PFSK-1 (cell line): Measurements from ENCODE around the gene LIN9.

Experiments used
- FOXP2 ChIP-seq: optimal IDR thresholded peaks from 2 replicates; pipeline ENCODE3; 2011; ENCODE audit warnings: borderline replicate concordance, control low read depth, inconsistent platforms; ENCODE audit not compliant: insufficient read depth; ENCODE audit errors: extremely low read length, extremely low read depth
- POLR2AphosphoS5 ChIP-seq: IDR thresholded peaks from 2 replicates; pipeline ENCODE4 v1.6.1; 2012; ENCODE audit warnings: low read depth, mild to moderate bottlenecking, control low read depth, low read length, moderate library complexity
- SIN3A ChIP-seq: IDR thresholded peaks from 2 replicates; pipeline ENCODE4 v1.6.1; 2012; ENCODE audit warnings: mild to moderate bottlenecking, low read length, moderate library complexity, borderline replicate concordance; ENCODE audit not compliant: insufficient read depth
- TAF1 ChIP-seq: IDR thresholded peaks from 2 replicates; pipeline ENCODE4 v1.6.1; 2012; ENCODE audit warnings: low read length, control low read depth, borderline replicate concordance; ENCODE audit not compliant: insufficient read depth
- TF ChIP-seq, protein P1 (sequence below), 2 experiments: IDR thresholded peaks; 2 replicates each; pipeline versions ENCODE4 v1.6.1 to v1.8.0; 2011 to 2012; ENCODE audit warnings: low read depth in 2 of 2, low read length in 2 of 2, control low read depth in 1 of 2, inconsistent platforms in 1 of 2, mild to moderate bottlenecking in 1 of 2, moderate library complexity in 1 of 2; ENCODE audit not compliant: insufficient read depth in 1 of 2

Gene LIN9

DNA sequence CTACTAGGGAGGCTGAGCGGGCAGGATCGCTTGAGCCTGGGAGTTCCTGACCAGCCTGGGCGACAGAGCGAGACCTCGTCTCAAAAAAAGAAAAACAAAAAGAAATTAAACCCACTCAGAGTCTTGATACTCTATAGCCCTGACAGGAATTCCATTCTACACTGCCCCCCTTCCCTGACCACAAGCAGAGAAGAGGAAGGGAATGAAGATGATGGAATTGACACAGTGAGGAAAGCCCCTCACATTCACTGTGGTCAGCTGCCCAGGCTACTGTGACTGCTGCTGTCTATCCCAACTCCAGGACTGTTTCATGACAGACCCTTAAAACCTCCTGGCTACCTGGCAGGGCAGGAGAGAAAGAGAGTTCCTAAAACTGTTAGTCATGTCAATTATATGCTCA, 12.1 kb downstream of the LIN9 start:
- no peak for TF ChIP-seq SIN3A
- TF ChIP-seq, protein P1, sequence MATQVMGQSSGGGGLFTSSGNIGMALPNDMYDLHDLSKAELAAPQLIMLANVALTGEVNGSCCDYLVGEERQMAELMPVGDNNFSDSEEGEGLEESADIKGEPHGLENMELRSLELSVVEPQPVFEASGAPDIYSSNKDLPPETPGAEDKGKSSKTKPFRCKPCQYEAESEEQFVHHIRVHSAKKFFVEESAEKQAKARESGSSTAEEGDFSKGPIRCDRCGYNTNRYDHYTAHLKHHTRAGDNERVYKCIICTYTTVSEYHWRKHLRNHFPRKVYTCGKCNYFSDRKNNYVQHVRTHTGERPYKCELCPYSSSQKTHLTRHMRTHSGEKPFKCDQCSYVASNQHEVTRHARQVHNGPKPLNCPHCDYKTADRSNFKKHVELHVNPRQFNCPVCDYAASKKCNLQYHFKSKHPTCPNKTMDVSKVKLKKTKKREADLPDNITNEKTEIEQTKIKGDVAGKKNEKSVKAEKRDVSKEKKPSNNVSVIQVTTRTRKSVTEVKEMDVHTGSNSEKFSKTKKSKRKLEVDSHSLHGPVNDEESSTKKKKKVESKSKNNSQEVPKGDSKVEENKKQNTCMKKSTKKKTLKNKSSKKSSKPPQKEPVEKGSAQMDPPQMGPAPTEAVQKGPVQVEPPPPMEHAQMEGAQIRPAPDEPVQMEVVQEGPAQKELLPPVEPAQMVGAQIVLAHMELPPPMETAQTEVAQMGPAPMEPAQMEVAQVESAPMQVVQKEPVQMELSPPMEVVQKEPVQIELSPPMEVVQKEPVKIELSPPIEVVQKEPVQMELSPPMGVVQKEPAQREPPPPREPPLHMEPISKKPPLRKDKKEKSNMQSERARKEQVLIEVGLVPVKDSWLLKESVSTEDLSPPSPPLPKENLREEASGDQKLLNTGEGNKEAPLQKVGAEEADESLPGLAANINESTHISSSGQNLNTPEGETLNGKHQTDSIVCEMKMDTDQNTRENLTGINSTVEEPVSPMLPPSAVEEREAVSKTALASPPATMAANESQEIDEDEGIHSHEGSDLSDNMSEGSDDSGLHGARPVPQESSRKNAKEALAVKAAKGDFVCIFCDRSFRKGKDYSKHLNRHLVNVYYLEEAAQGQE (IDR thresholded peaks at IDR 0.05; ENCODE audit: insufficient read depth in 1 of 2, low read depth in 2 of 2, low read length in 2 of 2) = no peak
- TF ChIP-seq POLR2AphosphoS5 = no peak
- no peak for TF ChIP-seq TAF1
- TF ChIP-seq FOXP2 = no peak

GRCh38 chr1:226293553-226293920, 15.4 kb downstream of the LIN9 start:
- TF ChIP-seq FOXP2 (no peak), TAF1 (no peak)

DNA sequence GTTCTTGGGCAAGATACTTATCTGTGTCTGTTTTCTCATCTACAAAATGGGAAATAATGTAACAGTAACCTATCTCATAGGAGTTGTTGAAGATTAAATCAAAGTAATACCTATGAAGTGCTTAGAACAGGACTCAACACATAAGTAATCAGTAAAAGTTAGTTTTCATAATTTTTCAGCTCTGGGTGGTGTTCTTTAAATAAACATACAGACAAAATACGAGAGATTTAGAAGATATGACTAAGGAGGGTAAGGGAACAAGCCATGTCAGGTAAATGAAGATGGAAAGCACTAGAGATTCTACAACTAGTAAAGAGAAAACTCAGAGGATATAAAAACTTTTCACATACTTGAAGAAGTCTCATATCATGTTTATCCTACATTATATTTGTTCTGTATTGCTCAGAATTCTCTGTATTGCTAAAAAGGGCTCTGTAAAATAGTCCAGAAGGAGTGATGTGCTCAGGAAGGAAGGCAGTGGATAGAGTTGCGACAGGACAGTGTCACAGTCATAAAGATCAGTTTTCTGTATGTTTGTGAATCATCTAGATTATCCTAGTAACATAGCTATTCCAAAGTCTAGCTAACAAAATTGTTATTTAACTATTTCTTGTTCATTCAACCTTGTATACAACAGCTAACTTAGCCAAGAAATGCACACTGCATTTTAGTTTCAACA, 16.0 kb downstream of the LIN9 start:
- TF ChIP-seq FOXP2 (no peak), POLR2AphosphoS5 (no peak)
- TF ChIP-seq, protein P1 (IDR thresholded peaks at IDR 0.05; ENCODE audit: insufficient read depth in 1 of 2, low read depth in 2 of 2, low read length in 2 of 2) = no peak

DNA sequence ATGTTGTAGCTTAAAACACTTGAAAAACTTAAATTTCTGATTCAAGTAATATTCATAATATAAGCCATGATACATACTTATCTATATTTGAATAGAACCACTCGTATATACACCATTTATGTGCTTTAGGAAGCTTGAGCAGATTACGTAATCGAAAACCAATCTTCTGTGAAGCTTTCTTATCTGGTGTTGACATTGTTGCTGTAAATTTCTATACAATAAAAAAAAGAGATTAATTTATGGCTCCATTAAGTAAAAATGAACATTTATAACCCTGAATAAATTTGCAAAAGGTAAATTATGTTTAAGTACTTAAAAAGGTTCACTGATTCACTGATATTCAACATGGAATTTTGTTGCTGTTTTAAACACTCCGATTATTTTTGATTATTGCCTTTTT, 21.4 kb downstream of the LIN9 start:
- TF ChIP-seq POLR2AphosphoS5 (no peak), TAF1 (no peak), SIN3A (no peak), FOXP2 (no peak)
- TF ChIP-seq, protein P1 (IDR thresholded peaks at IDR 0.05; ENCODE audit: insufficient read depth in 1 of 2, low read depth in 2 of 2, low read length in 2 of 2) = no peak

DNA sequence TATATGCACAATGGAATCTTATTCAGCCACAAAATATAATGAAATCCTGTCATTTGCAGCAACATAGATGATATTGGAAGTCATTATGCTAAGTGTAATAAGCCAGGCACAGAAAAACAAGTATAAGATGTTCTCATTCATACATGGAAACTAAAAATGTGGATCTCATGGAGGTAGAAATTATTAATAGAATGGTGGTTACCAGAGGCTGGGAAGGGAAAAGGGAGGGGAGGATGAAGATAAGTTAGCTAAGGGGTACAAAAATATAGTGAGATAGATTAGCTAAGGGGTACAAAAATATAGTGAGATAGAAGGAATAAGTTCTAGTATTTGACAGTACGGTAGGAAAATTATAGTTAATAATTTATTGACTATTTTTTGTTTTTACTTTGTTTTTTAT, 27.9 kb downstream of the LIN9 start:
- TF ChIP-seq, protein P1 (IDR thresholded peaks at IDR 0.05; ENCODE audit: insufficient read depth in 1 of 2, low read depth in 2 of 2, low read length in 2 of 2) = no peak
- TF ChIP-seq SIN3A = no peak
- no peak for TF ChIP-seq TAF1
